Adipose tissue (tissue), 3 donors: ENCODE measurements around the gene CNN2. TPM values are rescaled to one million over a fixed set of nuclear protein-coding genes. Genes with fewer than 3 reads are reported as not detected.
A peak's percentile ranks its signal among the peaks of the same experiment; 100 is the strongest.
"Not testable (repeated sequence)": the region's sequence is repeated elsewhere in the genome, so short reads cannot be mapped to it uniquely, and the experiment has no call there.

Source experiments
- H3K27ac ChIP-seq: one replicate; pipeline ENCODE4 v1.5.1; 2013; ENCODE audit warnings: low read depth, low read length
- WGBS, 3 donors: extraction: QIAGEN DNeasy Blood & Tissue Kit; methylation state at CpG; one replicate each; pipeline ENCODE4 v1.1.7; 2013; 5-methylcytosine and 5-hydroxymethylcytosine counted together
- polyA plus RNA-seq, 3 donors: library from polyadenylated mRNA; stranded (reverse); fragments of 200-250 nt; gene quantifications; one replicate each; pipeline ENCODE4 v1.2.3, GENCODE V29; 2013
- donor health status: healthy with polysubstance abuse.
- donor health status: Bipolar disorder and iron deficiency.
- donor health status: healthy.

Gene CNN2
- polyA plus RNA-seq, 3 donors: 39.3 to 107 (median 76.1) TPM

GRCh38 chr19:1018932-1019615, 7.3 kb upstream of the CNN2 start:
- 27 to 59% (median 57%) methylated on average over 16 to 17 of the region's 17 CpGs for WGBS, 3 donors
- H3K27ac ChIP-seq: no peak overlapping the region

GRCh38 chr19:1019616-1019961, 6.8 kb upstream of the CNN2 start:
- 38 to 69% (median 67%) methylated on average over 17 to 18 of the region's 18 CpGs for WGBS, 3 donors
- no peak overlapping the region for H3K27ac ChIP-seq

GRCh38 chr19:1019980-1020867, 6.2 kb upstream of the CNN2 start:
- 1 to 2% (median 1%) methylated on average over 59 to 60 of the region's 60 CpGs for WGBS, 3 donors
- H3K27ac ChIP-seq: no peak overlapping the region

- WGBS, 3 donors: 0 to 1% (median 0%) methylated on average over 44 to 68 of the region's 68 CpGs
Observed at GRCh38 chr19:1020868-1021425, 5.5 kb upstream of the CNN2 start, which contains the start of gene TMEM259. TSS of gene TMEM259 (minus strand) at chr19:1021123. CDS start at chr19:1020996, 127 bp downstream.

GRCh38 chr19:1023883-1024188, 2.6 kb upstream of the CNN2 start:
- 79 to 89% (median 83%) methylated on average over 5 of the region's 5 CpGs for WGBS, 3 donors
- not testable (repeated sequence) for H3K27ac ChIP-seq

More at GRCh38 chr19:1020868-1021425, 5.5 kb upstream of the CNN2 start, which contains the start of gene TMEM259:
- peak within 1 kb of the TSS; percentile 84 for H3K27ac ChIP-seq

GRCh38 chr19:1025080-1025479, 1.3 kb upstream of the CNN2 start:
- not testable (repeated sequence) for H3K27ac ChIP-seq
- WGBS, 3 donors: 85 to 89% (median 86%) methylated on average over 6 of the region's 6 CpGs

- 1 to 3% (median 1%) methylated on average over 36 of the region's 36 CpGs for WGBS, 3 donors
Observed at GRCh38 chr19:1026783-1027649, 608 bp downstream of the CNN2 start.

GRCh38 chr19:1027650-1028061, 1.2 kb downstream of the CNN2 start:
- H3K27ac ChIP-seq: peak overlapping the region; percentile 73
- 1 to 5% (median 5%) methylated on average over 15 to 16 of the region's 16 CpGs for WGBS, 3 donors

More at GRCh38 chr19:1026783-1027649, 608 bp downstream of the CNN2 start:
- peak overlapping the region; percentile 65 for H3K27ac ChIP-seq

- 2 to 4% (median 3%) methylated on average over 49 to 58 of the region's 58 CpGs for WGBS, 3 donors
Observed at GRCh38 chr19:1028062-1028926, 1.9 kb downstream of the CNN2 start.

GRCh38 chr19:1032264-1032867, 6.0 kb downstream of the CNN2 start:
- 83 to 94% (median 92%) methylated on average over 20 of the region's 20 CpGs for WGBS, 3 donors
- no peak overlapping the region for H3K27ac ChIP-seq

More at GRCh38 chr19:1028062-1028926, 1.9 kb downstream of the CNN2 start:
- H3K27ac ChIP-seq: peak overlapping the region; percentile 73

- WGBS, 3 donors: 89 to 92% (median 90%) methylated on average over 26 to 29 of the region's 29 CpGs
- no peak overlapping the region for H3K27ac ChIP-seq
Observed at GRCh38 chr19:1035998-1036621, 9.7 kb downstream of the CNN2 start.

- 55 to 76% (median 66%) methylated on average over 22 of the region's 22 CpGs for WGBS, 3 donors
- no peak overlapping the region for H3K27ac ChIP-seq
Observed at GRCh38 chr19:1037621-1038064, 11.2 kb downstream of the CNN2 start.

- H3K27ac ChIP-seq: no peak overlapping the region
- 68 to 70% (median 68%) methylated on average over 22 of the region's 22 CpGs for WGBS, 3 donors
Observed at GRCh38 chr19:1038978-1039645, 12.7 kb downstream of the CNN2 start.

- 2% methylated on average over 56 of the region's 56 CpGs for WGBS, 3 donors
- no peak within 1 kb of the TSS for H3K27ac ChIP-seq
Observed at GRCh38 chr19:1039646-1040475, 13.5 kb downstream of the CNN2 start, which contains the start of gene ABCA7. TSS of gene ABCA7 (plus strand) at chr19:1040107. CDS start at chr19:1041362, 1,255 bp downstream.
